HepG2 (cell line): ENCODE results near the gene CCDC69. TPM values are rescaled to one million over a fixed set of nuclear protein-coding genes. Genes with fewer than 3 reads are reported as not detected.

Experiments
- ATAC-seq: fragments of 200-7000 bp; cut with Tn5 transposase; 3 replicates; pipeline ENCODE4 v1.9.1; 2020; ENCODE audit warnings: mild to moderate bottlenecking, moderate library complexity
- BruUV-seq: library from RNA; stranded (reverse); fragments of 400-500 nt; replicated peaks from 2 replicates; lab custom pipeline; 2021; lab: Mats Ljungman, UMichigan
- CTCF ChIA-PET: fragments of 300-600 bp; formaldehyde crosslinking; extraction: SDS; loops from one replicate; lab custom pipeline; 2021; ENCODE audit warnings: low total read pairs, inconsistent platforms, low intra/inter-chr PET ratio; lab: Yijun Ruan, JAX
- POLR2A ChIA-PET: fragments of 350-600 bp; sonication (Branson Sonifier 250); formaldehyde crosslinking; loops from one replicate; lab custom pipeline; 2020; ENCODE audit warnings: antibody characterized with exemption, inconsistent platforms; lab: Yijun Ruan, JAX
- DNase-seq: peaks from one replicate; pipeline ENCODE4 v3.0.0-alpha.2; 2015; ENCODE audit warnings: low spot score
- FAIRE-seq: peaks from 3 replicates; lab custom pipeline; 2011; peaks lifted over from hg19 to GRCh38; lab: Jason Lieb, UNC
- H2AFZ ChIP-seq: one replicate; pipeline ENCODE4 v1.6.1; 2011; ENCODE audit warnings: low read length, inconsistent platforms
- H3K27ac ChIP-seq: fragments of 300-600 bp; 3 replicates; pipeline ENCODE4 v1.8.0; 2011; ENCODE audit warnings: mixed run types, mild to moderate bottlenecking, mixed read lengths, low read length, inconsistent platforms; ENCODE audit not compliant: insufficient read depth; ENCODE audit errors: extremely low read length
- H3K27me3 ChIP-seq, 2 experiments: fragments of 200-600 bp in 1 of 2; 2 replicates in 1 of 2; 3 replicates in 1 of 2; pipeline versions ENCODE4 v1.6.0 to v1.8.0; 2011; ENCODE audit warnings: low read length in 2 of 2, mild to moderate bottlenecking in 2 of 2, moderate library complexity in 2 of 2, inconsistent platforms in 1 of 2; ENCODE audit not compliant: insufficient read depth in 2 of 2, control insufficient read depth in 1 of 2
- H3K36me3 ChIP-seq, 2 experiments: fragments of 200-600 bp in 1 of 2; replicated peaks in 1 of 2; 2 replicates in 1 of 2; 3 replicates in 1 of 2; pipeline versions ENCODE4 v1.5.1 to v1.8.0; 2011; ENCODE audit warnings: low read length in 2 of 2, inconsistent platforms in 1 of 2; ENCODE audit not compliant: insufficient read depth in 2 of 2, control insufficient read depth in 1 of 2
- H3K4me1 ChIP-seq: 2 replicates; pipeline ENCODE4 v1.5.1; 2012; ENCODE audit warnings: low read length, inconsistent platforms; ENCODE audit not compliant: insufficient read depth
- H3K4me2 ChIP-seq: 2 replicates; pipeline ENCODE4 v1.6.0; 2011; ENCODE audit warnings: low read depth, low read length, inconsistent platforms
- H3K4me3 ChIP-seq, 3 experiments: fragments of 200-600 bp in 1 of 3; sonication (generic), shearing (Covaris generic) in 1 of 3; replicated peaks in 1 of 3; 2 replicates each; pipeline ENCODE4 v1.5.1; 2011 to 2016; ENCODE audit warnings: low read length in 3 of 3, inconsistent platforms in 2 of 3, low read depth in 2 of 3, mild to moderate bottlenecking in 2 of 3, control low read depth in 1 of 3, mixed read lengths in 1 of 3; ENCODE audit not compliant: insufficient read depth in 1 of 3
- H3K79me2 ChIP-seq: one replicate; pipeline ENCODE4 v1.6.1; 2011; ENCODE audit warnings: low read length, inconsistent platforms; ENCODE audit not compliant: insufficient read depth
- H3K9ac ChIP-seq: 2 replicates; pipeline ENCODE4 v1.6.0; 2011; ENCODE audit warnings: mild to moderate bottlenecking, low read depth, low read length, inconsistent platforms; ENCODE audit not compliant: insufficient read depth
- H3K9me3 ChIP-seq: 2 replicates; pipeline ENCODE4 v1.5.1; 2012; ENCODE audit warnings: mild to moderate bottlenecking, low read length
- H4K20me1 ChIP-seq: 2 replicates; pipeline ENCODE4 v1.6.0; 2011; ENCODE audit warnings: inconsistent platforms, mild to moderate bottlenecking, low read length, moderate library complexity; ENCODE audit not compliant: insufficient read depth
- BRD4 ChIP-seq: sonication (generic); formaldehyde crosslinking; IDR thresholded peaks from 2 replicates; pipeline ENCODE4 v1.4.0; 2020; ENCODE audit warnings: missing genetic modification reagents
- CBX5 ChIP-seq: sonication (generic); formaldehyde crosslinking; IDR thresholded peaks from 2 replicates; pipeline ENCODE4 v1.4.0; 2020; ENCODE audit warnings: missing genetic modification reagents, borderline replicate concordance
- FOXC1 ChIP-seq: sonication (generic); formaldehyde crosslinking; IDR thresholded peaks from 2 replicates; pipeline ENCODE4 v1.8.0; 2022; ENCODE audit warnings: mild to moderate bottlenecking, missing genetic modification reagents, borderline replicate concordance
- MATR3 ChIP-seq: sonication (generic); formaldehyde crosslinking; IDR thresholded peaks from 2 replicates; pipeline ENCODE4 v1.4.0; 2020; ENCODE audit warnings: missing genetic modification reagents
- MYC ChIP-seq: sonication (generic); formaldehyde crosslinking; IDR thresholded peaks from 2 replicates; pipeline ENCODE4 v1.9.0; 2021; ENCODE audit warnings: missing genetic modification reagents, borderline replicate concordance
- NFKBIZ ChIP-seq: IDR thresholded peaks from 2 replicates; pipeline ENCODE4 v1.6.1; 2018; ENCODE audit warnings: missing genetic modification reagents, missing compliant biosample characterization
- NKX3-1 ChIP-seq: sonication (generic); formaldehyde crosslinking; IDR thresholded peaks from 2 replicates; pipeline ENCODE4 v1.5.0; 2020; ENCODE audit warnings: missing genetic modification reagents
- SMARCC2 ChIP-seq: fragments of 450-650 bp; IDR thresholded peaks from 2 replicates; pipeline ENCODE4 v1.6.1; 2017; ENCODE audit warnings: antibody characterized with exemption, mild to moderate bottlenecking
- SP4 ChIP-seq: sonication (generic); formaldehyde crosslinking; IDR thresholded peaks from 2 replicates; pipeline ENCODE4 v1.8.1; 2023; ENCODE audit warnings: mild to moderate bottlenecking, missing genetic modification reagents
- TCF7L2 ChIP-seq: IDR thresholded peaks from 2 replicates; pipeline ENCODE4 v1.6.1; 2011; ENCODE audit warnings: mild to moderate bottlenecking, low read depth, low read length, moderate library complexity
- ZNF317 ChIP-seq: sonication (generic); formaldehyde crosslinking; IDR thresholded peaks from 2 replicates; pipeline ENCODE4 v1.5.0; 2020; ENCODE audit warnings: mild to moderate bottlenecking, missing genetic modification reagents
- ZNF543 ChIP-seq: sonication (generic); formaldehyde crosslinking; IDR thresholded peaks from 2 replicates; pipeline ENCODE4 v1.4.0; 2020; ENCODE audit warnings: mild to moderate bottlenecking, missing genetic modification reagents
- ZNF563 ChIP-seq: sonication (generic); formaldehyde crosslinking; IDR thresholded peaks from 2 replicates; pipeline ENCODE4 v1.8.0; 2022; ENCODE audit warnings: mild to moderate bottlenecking, moderate library complexity, missing genetic modification reagents
- ZNF577 ChIP-seq: sonication (generic); formaldehyde crosslinking; IDR thresholded peaks from 2 replicates; pipeline ENCODE4 v1.4.0; 2020; ENCODE audit warnings: mild to moderate bottlenecking, low read depth, missing genetic modification reagents, borderline replicate concordance
- ZNF816 ChIP-seq: sonication (generic); formaldehyde crosslinking; IDR thresholded peaks from 2 replicates; pipeline ENCODE4 v1.8.0; 2022; ENCODE audit warnings: missing genetic modification reagents, mild to moderate bottlenecking, borderline replicate concordance
- ZSCAN31 ChIP-seq: sonication (generic); formaldehyde crosslinking; IDR thresholded peaks from 2 replicates; pipeline ENCODE4 v1.5.0; 2020; ENCODE audit warnings: low read depth, mild to moderate bottlenecking, missing genetic modification reagents
- WGBS: methylation state at CpG from one replicate; pipeline ENCODE4 v1.1.6; 2017; ENCODE audit warnings: low lambda C conversion rate; 5-methylcytosine and 5-hydroxymethylcytosine counted together
- in situ Hi-C: cut with HindIII; loops from 2 replicates; pipeline ENCODE4 v1.10.0; 2017; ENCODE audit warnings: low pct_unique_long_range_greater_than_20kb; ENCODE audit not compliant: extremely low pct_ligation_motif_present
- intact Hi-C: fragments of 100-400 bp; cut with micrococcal nuclease; formaldehyde crosslinking; loops from one replicate; pipeline ENCODE4 v1.10.0; 2022; ENCODE audit not compliant: unreplicated experiment
- polyA plus RNA-seq, 8 experiments: library from polyadenylated mRNA; depleted of rRNA in 3 of 8; stranded (reverse) in 7 of 8; unstranded in 1 of 8; fragments of >200 nt; fragmentation: Illumina TruSeq in 4 of 8; extraction: Trizol in 4 of 8; gene quantifications; 2 replicates each; pipeline versions ENCODE4 v1.2.1 to v1.2.3, GENCODE V29; 2011 to 2016; ENCODE audit warnings: low read depth in 4 of 8, missing spikeins in 1 of 8, mixed read lengths in 1 of 8; ENCODE audit not compliant: insufficient read depth in 1 of 8
- total RNA-seq, 5 experiments: library from RNA; depleted of rRNA; stranded (reverse); fragments of >200 nt; fragmentation: Illumina TruSeq; extraction: Trizol; gene quantifications; 2 replicates each; pipeline ENCODE4 v1.2.3, GENCODE V29; 2016; ENCODE audit warnings: low read depth in 1 of 5
- TF ChIP-seq, protein P1 (sequence below): sonication (generic); formaldehyde crosslinking; IDR thresholded peaks from 2 replicates; pipeline ENCODE4; 2020; ENCODE audit warnings: missing genetic modification reagents, mild to moderate bottlenecking, borderline replicate concordance

CCDC69 gene
- total and polyA plus RNA-seq, 2 of the 13 experiments (the other 11 are each of a cell fraction or from before 2014, with no cell fraction given): 12.2 to 45.2 TPM

- intact Hi-C loops: loop anchor here (10.0 kb wide), 1 partner anchor 220 kb away; no protein-coding TSS in a partner anchor
- H4K20me1 ChIP-seq: no peaks in the 10 kb centered on the region
- no peak overlapping the region for H3K4me2 ChIP-seq
- in situ Hi-C loops: no loop called here
- no peak for TF ChIP-seq FOXC1 (CRISPR knock-in tag)
- no peak for TF ChIP-seq MATR3 (CRISPR knock-in tag)
- no peak for TF ChIP-seq NFKBIZ (CRISPR knock-in tag)
- no peak for TF ChIP-seq ZSCAN31
- TF ChIP-seq, protein P1, sequence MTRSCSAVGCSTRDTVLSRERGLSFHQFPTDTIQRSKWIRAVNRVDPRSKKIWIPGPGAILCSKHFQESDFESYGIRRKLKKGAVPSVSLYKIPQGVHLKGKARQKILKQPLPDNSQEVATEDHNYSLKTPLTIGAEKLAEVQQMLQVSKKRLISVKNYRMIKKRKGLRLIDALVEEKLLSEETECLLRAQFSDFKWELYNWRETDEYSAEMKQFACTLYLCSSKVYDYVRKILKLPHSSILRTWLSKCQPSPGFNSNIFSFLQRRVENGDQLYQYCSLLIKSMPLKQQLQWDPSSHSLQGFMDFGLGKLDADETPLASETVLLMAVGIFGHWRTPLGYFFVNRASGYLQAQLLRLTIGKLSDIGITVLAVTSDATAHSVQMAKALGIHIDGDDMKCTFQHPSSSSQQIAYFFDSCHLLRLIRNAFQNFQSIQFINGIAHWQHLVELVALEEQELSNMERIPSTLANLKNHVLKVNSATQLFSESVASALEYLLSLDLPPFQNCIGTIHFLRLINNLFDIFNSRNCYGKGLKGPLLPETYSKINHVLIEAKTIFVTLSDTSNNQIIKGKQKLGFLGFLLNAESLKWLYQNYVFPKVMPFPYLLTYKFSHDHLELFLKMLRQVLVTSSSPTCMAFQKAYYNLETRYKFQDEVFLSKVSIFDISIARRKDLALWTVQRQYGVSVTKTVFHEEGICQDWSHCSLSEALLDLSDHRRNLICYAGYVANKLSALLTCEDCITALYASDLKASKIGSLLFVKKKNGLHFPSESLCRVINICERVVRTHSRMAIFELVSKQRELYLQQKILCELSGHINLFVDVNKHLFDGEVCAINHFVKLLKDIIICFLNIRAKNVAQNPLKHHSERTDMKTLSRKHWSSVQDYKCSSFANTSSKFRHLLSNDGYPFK (CRISPR knock-in tag): no peak
- TF ChIP-seq ZNF816 (CRISPR knock-in tag): no peak
- no peak for TF ChIP-seq BRD4 (CRISPR knock-in tag)
- no peak for TF ChIP-seq TCF7L2
- no peak for TF ChIP-seq CBX5 (CRISPR knock-in tag)
- no peak for TF ChIP-seq ZNF543
- TF ChIP-seq SMARCC2: no peak
- no peak for TF ChIP-seq MYC (CRISPR knock-in tag)
- no peak for TF ChIP-seq ZNF317 (CRISPR knock-in tag)
- TF ChIP-seq ZNF577 (CRISPR knock-in tag): no peak
- no peak for TF ChIP-seq SP4
- TF ChIP-seq NKX3-1 (CRISPR knock-in tag): no peak
- TF ChIP-seq ZNF563 (CRISPR knock-in tag): no peak
- no peak overlapping the region for H3K27ac ChIP-seq
- CTCF ChIA-PET: no interaction called here
- FAIRE-seq (no peak), ATAC-seq (no peak), DNase-seq (no peak)
- POLR2A ChIA-PET: interaction anchor here (0.7 kb wide), 1 partner anchor 9 kb away, joined by 3 read pairs; no protein-coding TSS in a partner anchor
- no peaks in the 10 kb centered on the region for H3K79me2 ChIP-seq
- H3K4me1 ChIP-seq: peaks cover 29% of the 10 kb centered on the region
- H3K9ac ChIP-seq: no peak overlapping the region
- H3K9me3 ChIP-seq: no peaks in the 10 kb centered on the region
- no peak overlapping the region for H2AFZ ChIP-seq
- H3K4me3 ChIP-seq: no peak overlapping the region
- 93% methylated on average over 4 of the region's 4 CpGs for WGBS
- no peaks in the 10 kb centered on the region for H3K36me3 ChIP-seq
- peaks cover 0 to under 1% of the 10 kb centered on the region in 2 experiments; a peak in 2 of 5 replicates for H3K27me3 ChIP-seq
- no TSS peak for BruUV-seq
These were observed 1.2 kb upstream of the CCDC69 start for GRCh38 chr5:151225071-151225470.
